GM19328 (cell line): ENCODE results near the gene TBX4.
"Not testable (repeated sequence)": the region's sequence is repeated elsewhere in the genome, so short reads cannot be mapped to it uniquely, and the experiment has no call there.

ENCODE experiments used
- ATAC-seq: cut with Tn5 transposase; IDR thresholded peaks from one replicate; pipeline ENCODE4 v1.9.1; 2021; ENCODE audit warnings: mild to moderate bottlenecking, moderate library complexity; ENCODE audit not compliant: unreplicated experiment

Gene TBX4

DNA sequence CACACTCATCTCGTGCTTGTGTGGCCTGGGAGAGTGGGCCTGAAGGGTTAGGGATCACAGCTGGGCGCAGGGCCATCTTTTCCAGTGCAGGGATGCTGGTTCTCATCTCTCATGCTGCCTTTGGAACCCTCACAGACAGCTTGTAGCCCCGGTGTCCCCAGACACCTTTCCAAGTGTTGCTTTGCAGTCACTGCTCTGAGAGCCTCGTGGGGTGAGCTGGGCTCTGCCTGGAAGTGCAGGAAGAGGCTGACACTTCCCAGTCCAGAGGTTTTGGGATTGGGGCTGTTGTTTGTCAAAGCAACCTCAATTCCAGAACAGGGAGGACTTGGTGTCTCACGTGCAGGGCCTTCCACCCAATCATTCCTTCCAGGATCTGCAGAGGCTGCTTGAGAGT is 28.2 kb downstream of the TBX4 start:
- ATAC-seq = no peak

GRCh38 chr17:61481421-61481820 is 29.2 kb downstream of the TBX4 start:
- ATAC-seq = no peak

- ATAC-seq = no peak
Measured at GRCh38 chr17:61482467-61482866, 30.2 kb downstream of the TBX4 start.

- ATAC-seq = no peak
Measured at GRCh38 chr17:61483778-61484116, 31.5 kb downstream of the TBX4 start.

DNA sequence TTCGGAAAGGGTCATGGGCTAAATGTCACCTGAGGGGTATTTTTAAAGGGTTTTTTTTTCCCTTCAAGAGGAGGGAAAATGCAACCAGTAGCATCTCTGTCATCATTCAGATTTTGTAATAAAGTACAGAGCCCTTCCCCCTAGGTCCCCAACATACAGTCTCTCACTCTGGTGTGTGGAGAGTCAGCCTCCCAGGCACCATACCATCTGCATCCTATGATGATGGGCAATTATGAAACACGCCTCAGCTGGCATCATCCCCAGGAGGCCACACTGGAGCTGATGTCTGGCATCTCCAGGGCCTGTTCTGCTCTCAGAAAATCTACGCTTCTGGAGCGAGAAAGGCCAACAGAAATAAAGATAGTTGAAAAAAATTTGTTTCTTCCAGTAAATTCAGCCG is 32.0 kb downstream of the TBX4 start:
- no peak for ATAC-seq

GRCh38 chr17:61485067-61485775 is 33.0 kb downstream of the TBX4 start:
- no peak for ATAC-seq

DNA sequence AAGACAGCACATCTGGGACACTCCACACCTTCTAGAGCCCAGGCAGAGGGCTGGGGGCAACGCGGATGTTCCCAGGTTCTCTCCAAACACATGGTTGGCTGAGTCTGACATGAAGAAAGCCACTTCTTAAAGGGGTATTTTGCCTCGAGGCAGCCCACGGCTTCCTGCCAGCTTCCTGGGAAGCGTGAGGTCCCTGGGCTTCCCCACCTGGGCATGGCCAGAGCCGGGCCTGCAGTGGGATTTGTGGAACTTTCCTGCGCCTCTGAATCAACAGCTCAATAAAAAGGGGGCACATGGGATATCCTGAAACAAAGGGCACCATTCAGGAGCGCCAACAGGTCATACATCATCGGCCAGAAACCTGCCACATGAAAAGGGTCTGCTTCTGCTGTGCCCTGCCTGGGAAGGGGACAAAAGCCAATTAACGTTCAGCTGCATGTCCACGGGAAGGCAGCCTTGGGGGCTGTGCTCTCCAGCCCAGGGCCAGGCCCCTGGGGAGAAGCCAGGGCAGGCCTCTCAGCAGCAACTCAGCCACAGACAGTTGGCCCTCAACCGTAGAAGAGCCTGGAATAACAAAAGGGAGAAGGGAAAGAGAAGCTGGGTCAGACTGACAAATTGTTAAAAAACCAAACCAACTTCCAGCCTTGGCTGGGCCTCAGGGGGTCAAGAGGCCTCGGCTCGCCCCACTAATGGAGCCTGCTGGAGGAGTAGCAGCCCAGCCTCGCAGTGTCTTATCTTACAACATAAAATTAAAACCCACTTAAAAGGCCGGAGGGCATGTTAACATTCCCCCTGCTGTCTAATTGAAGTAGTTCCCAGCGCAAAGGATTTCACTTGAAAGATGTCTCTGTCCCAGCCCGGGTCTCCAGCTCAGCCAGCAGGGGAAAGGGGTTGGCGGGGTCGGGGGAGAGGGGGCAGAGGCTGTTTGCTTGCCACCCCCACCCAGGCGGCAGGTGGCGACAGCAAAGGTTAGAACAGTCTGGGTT is 34.2 kb downstream of the TBX4 start:
- no peak for ATAC-seq

- ATAC-seq = no peak
Measured at GRCh38 chr17:61487161-61487988, 35.2 kb downstream of the TBX4 start.

DNA sequence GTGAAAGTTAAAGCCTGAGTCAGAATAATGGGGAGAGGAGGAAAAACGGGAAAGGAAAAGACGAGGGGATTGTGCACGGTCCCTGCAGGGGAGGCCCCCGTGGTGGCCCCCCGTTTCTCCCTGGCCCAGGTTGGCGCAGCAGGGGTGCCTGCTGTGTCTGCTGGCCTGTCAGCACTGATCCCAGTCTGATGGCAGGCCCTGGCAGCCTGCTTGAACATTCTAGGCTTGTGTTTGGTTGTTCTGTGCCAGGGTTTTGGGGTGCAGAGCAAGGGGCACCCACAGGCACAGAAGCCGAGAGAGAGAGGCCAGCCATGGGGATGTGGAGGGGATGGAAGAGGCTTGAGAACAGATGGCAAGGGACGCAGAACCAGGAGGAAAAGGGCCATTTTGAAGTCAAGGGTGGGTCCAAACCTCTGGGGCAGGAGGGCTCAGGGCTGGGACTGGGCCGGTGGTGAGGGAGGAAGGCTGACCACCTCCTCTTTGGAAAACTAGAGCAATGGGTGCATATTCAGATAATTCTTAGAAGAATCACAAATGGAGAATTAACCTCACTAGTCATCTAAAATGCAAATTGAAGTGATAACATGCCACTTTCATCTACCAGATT is 35.9 kb downstream of the TBX4 start:
- ATAC-seq = no peak

- no peak for ATAC-seq
Measured at GRCh38 chr17:61488878-61489718, 36.9 kb downstream of the TBX4 start.

DNA sequence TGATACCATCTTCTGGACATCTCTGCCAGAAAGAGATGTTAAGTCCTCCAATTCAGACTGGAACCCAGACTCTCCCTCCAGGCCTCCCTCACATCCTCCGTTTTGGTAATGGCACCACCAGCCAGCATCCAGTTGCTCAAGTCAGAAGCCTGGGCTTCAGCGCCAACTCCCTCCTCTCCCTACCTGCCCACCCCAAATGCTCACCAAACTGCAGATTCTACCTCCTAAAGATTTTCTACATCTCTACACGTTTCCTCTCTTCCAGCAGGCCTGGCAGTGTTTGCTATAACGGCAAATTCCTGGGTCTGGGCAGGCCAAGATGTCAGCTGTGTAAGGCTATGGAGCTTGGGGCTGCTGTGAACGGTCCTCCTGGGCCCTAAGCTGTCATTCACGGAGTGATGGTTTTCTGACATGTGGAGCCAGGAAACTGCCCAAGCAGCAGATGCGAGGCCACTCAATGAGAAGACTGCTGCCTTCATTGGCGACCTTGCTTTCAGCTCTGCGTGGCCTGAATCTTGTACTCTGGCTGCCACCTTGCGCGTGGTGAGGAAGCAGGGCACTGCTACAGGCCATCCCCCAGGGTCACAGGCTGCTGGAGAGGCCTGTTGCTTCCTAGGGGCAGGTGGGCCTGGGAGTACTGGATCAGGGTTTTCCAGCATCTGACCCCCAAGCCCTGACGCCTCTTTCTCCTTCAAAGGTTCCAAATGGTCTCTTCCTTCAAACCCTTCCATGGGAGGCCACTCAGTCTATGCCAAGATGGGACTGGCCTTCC is 37.7 kb downstream of the TBX4 start:
- ATAC-seq = no peak

DNA sequence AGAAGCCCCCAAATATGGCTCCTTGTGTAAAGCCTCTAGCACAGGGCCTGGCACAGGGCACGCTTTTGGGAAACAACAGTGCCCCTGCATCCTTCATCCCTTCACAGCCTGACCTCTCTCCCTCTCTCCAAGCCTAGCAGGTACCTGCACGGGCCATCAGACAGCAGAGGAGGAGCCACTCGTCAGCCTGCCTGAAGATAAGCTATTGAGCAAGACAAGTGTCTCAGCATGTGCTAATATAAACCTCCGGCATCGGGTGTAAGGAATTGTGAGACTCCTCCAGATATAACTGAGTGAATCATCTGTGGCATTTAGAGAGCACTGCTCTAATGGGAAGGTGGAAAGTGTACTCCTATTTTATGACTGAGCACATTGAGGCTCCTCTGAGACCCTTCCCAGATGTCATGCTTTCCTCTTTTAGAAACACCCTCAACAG is 38.3 kb downstream of the TBX4 start:
- no peak for ATAC-seq

GRCh38 chr17:61491981-61492380 is 39.8 kb downstream of the TBX4 start:
- no peak for ATAC-seq

DNA sequence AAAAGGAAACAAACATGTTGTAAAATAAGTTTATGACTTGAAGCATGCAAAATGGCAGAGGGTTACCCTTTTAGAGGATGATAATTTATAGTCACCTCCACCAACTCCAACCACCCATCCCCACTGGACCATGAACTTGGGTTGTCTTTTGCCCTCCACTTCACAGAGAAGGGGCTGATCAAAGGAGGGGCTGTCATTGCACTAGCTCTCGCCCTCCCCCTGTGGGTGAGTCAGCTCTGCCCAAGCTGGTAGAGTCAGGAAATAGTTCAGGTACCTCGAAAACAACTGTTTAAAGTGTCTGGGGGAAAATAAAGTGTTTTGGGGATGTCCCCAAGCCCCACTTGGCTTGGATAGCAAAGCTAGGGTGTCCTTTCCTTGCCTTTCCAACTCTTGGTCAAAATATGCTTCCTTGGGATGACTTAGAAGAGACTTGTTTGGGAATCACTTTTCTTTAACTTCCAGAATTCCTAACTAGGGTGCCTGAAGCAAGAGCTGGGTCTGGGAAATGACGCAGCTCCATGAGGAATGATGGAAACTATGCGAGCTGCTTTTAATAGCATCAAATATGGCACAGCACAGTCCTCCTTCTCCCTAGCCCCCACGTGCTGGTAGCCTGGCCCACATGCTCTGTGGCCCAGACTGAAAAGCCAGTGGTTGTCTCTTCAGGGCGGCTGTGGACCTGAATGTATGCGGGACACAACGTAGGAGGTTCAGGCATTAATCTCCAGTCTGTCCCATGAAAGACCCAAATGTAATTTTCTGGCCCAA is 40.7 kb downstream of the TBX4 start:
- ATAC-seq = no peak

- ATAC-seq = not testable (repeated sequence)
Measured at GRCh38 chr17:61493830-61494324, 41.7 kb downstream of the TBX4 start.

GRCh38 chr17:61494325-61495160 is 42.3 kb downstream of the TBX4 start:
- no peak for ATAC-seq

DNA sequence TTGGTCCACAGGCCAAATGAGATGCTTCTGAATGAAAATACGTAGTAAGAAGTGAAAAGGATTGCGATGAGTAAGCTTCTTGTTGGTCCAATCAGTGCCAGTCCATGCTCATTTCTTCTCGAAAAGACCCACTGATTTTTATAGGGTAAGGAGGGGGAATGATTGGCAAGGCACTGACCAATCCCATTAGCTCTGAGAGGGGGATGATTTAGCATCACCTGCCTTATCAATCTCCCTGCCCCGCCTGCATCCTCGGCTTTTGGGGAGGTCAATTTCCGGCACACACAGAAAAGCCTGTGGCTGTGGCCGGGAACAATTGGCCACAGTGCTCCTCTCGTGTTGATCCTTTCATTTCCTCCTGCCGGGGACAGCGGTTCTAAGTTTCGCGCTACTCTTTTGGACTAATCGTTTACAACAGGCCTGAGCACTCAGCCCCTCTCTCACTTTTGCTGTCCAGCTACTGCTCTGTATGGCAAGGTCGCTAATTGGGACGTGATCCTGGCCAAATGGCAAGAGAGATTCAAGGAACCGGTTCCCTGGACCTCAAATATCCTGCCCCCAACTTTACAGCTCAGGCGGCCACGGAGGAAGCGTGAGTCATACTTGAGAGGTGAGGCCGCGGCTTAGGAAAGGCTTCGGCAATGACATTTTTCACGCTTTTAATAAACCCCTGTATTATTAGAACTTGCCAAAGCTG is 43.1 kb downstream of the TBX4 start:
- ATAC-seq = no peak
